HepG2 (cell line): ENCODE results near the gene ACSM6. TPM values are rescaled to one million over a fixed set of nuclear protein-coding genes. Genes with fewer than 3 reads are reported as not detected.

Experiments
- ATAC-seq: fragments of 200-7000 bp; cut with Tn5 transposase; 3 replicates; pipeline ENCODE4 v1.9.1; 2020; ENCODE audit warnings: mild to moderate bottlenecking, moderate library complexity
- BruUV-seq: library from RNA; stranded (reverse); fragments of 400-500 nt; replicated peaks from 2 replicates; lab custom pipeline; 2021; lab: Mats Ljungman, UMichigan
- CTCF ChIA-PET: fragments of 300-600 bp; formaldehyde crosslinking; extraction: SDS; loops from one replicate; lab custom pipeline; 2021; ENCODE audit warnings: low total read pairs, inconsistent platforms, low intra/inter-chr PET ratio; lab: Yijun Ruan, JAX
- POLR2A ChIA-PET: fragments of 350-600 bp; sonication (Branson Sonifier 250); formaldehyde crosslinking; loops from one replicate; lab custom pipeline; 2020; ENCODE audit warnings: antibody characterized with exemption, inconsistent platforms; lab: Yijun Ruan, JAX
- DNase-seq: peaks from one replicate; pipeline ENCODE4 v3.0.0-alpha.2; 2015; ENCODE audit warnings: low spot score
- FAIRE-seq: peaks from 3 replicates; lab custom pipeline; 2011; peaks lifted over from hg19 to GRCh38; lab: Jason Lieb, UNC
- H2AFZ ChIP-seq: one replicate; pipeline ENCODE4 v1.6.1; 2011; ENCODE audit warnings: low read length, inconsistent platforms
- H3K27ac ChIP-seq: fragments of 300-600 bp; 3 replicates; pipeline ENCODE4 v1.8.0; 2011; ENCODE audit warnings: mixed run types, mild to moderate bottlenecking, mixed read lengths, low read length, inconsistent platforms; ENCODE audit not compliant: insufficient read depth; ENCODE audit errors: extremely low read length
- H3K27me3 ChIP-seq, 2 experiments: fragments of 200-600 bp in 1 of 2; 2 replicates in 1 of 2; 3 replicates in 1 of 2; pipeline versions ENCODE4 v1.6.0 to v1.8.0; 2011; ENCODE audit warnings: low read length in 2 of 2, mild to moderate bottlenecking in 2 of 2, moderate library complexity in 2 of 2, inconsistent platforms in 1 of 2; ENCODE audit not compliant: insufficient read depth in 2 of 2, control insufficient read depth in 1 of 2
- H3K36me3 ChIP-seq, 2 experiments: fragments of 200-600 bp in 1 of 2; replicated peaks in 1 of 2; 2 replicates in 1 of 2; 3 replicates in 1 of 2; pipeline versions ENCODE4 v1.5.1 to v1.8.0; 2011; ENCODE audit warnings: low read length in 2 of 2, inconsistent platforms in 1 of 2; ENCODE audit not compliant: insufficient read depth in 2 of 2, control insufficient read depth in 1 of 2
- H3K4me1 ChIP-seq: 2 replicates; pipeline ENCODE4 v1.5.1; 2012; ENCODE audit warnings: low read length, inconsistent platforms; ENCODE audit not compliant: insufficient read depth
- H3K4me2 ChIP-seq: 2 replicates; pipeline ENCODE4 v1.6.0; 2011; ENCODE audit warnings: low read depth, low read length, inconsistent platforms
- H3K4me3 ChIP-seq, 3 experiments: fragments of 200-600 bp in 1 of 3; sonication (generic), shearing (Covaris generic) in 1 of 3; replicated peaks in 1 of 3; 2 replicates each; pipeline ENCODE4 v1.5.1; 2011 to 2016; ENCODE audit warnings: low read length in 3 of 3, inconsistent platforms in 2 of 3, low read depth in 2 of 3, mild to moderate bottlenecking in 2 of 3, control low read depth in 1 of 3, mixed read lengths in 1 of 3; ENCODE audit not compliant: insufficient read depth in 1 of 3
- H3K79me2 ChIP-seq: one replicate; pipeline ENCODE4 v1.6.1; 2011; ENCODE audit warnings: low read length, inconsistent platforms; ENCODE audit not compliant: insufficient read depth
- H3K9ac ChIP-seq: 2 replicates; pipeline ENCODE4 v1.6.0; 2011; ENCODE audit warnings: mild to moderate bottlenecking, low read depth, low read length, inconsistent platforms; ENCODE audit not compliant: insufficient read depth
- H3K9me3 ChIP-seq: 2 replicates; pipeline ENCODE4 v1.5.1; 2012; ENCODE audit warnings: mild to moderate bottlenecking, low read length
- H4K20me1 ChIP-seq: 2 replicates; pipeline ENCODE4 v1.6.0; 2011; ENCODE audit warnings: inconsistent platforms, mild to moderate bottlenecking, low read length, moderate library complexity; ENCODE audit not compliant: insufficient read depth
- CENPT ChIP-seq: sonication (generic); formaldehyde crosslinking; IDR thresholded peaks from 2 replicates; pipeline ENCODE4 v1.8.0; 2022; ENCODE audit warnings: low read depth, mild to moderate bottlenecking, moderate library complexity, missing genetic modification reagents
- HNF4A ChIP-seq: sonication (generic); formaldehyde crosslinking; IDR thresholded peaks from 2 replicates; pipeline ENCODE4 v1.4.0; 2020; ENCODE audit warnings: missing genetic modification reagents
- HOMEZ ChIP-seq: IDR thresholded peaks from 2 replicates; pipeline ENCODE4 v1.6.1; 2016; ENCODE audit warnings: low read depth
- MIXL1 ChIP-seq: IDR thresholded peaks from 2 replicates; pipeline ENCODE4 v1.6.1; 2016
- NFYB ChIP-seq: sonication (generic); formaldehyde crosslinking; IDR thresholded peaks from 2 replicates; pipeline ENCODE4 v1.4.0; 2020; ENCODE audit warnings: missing genetic modification reagents
- POGZ ChIP-seq: sonication (generic); formaldehyde crosslinking; IDR thresholded peaks from 2 replicates; pipeline ENCODE4 v1.4.0; 2020; ENCODE audit warnings: mild to moderate bottlenecking, missing genetic modification reagents
- PPARG ChIP-seq: conservative IDR thresholded peaks from 2 replicates; pipeline ENCODE4 v1.6.1; 2016; ENCODE audit warnings: missing biosample characterization, missing genetic modification reagents
- SALL1 ChIP-seq: sonication (generic); formaldehyde crosslinking; IDR thresholded peaks from 2 replicates; pipeline ENCODE4 v1.8.0; 2022; ENCODE audit warnings: mild to moderate bottlenecking, missing genetic modification reagents
- SIX1 ChIP-seq: sonication (generic); formaldehyde crosslinking; IDR thresholded peaks from 2 replicates; pipeline ENCODE4 v1.4.0; 2020; ENCODE audit warnings: missing genetic modification reagents, borderline replicate concordance
- TEAD2 ChIP-seq: sonication (generic); formaldehyde crosslinking; IDR thresholded peaks from 2 replicates; pipeline ENCODE4 v1.9.0; 2021; ENCODE audit warnings: missing genetic modification reagents
- TFE3 ChIP-seq: IDR thresholded peaks from 2 replicates; pipeline ENCODE4 v1.6.1; 2016
- ZGPAT ChIP-seq: IDR thresholded peaks from 2 replicates; pipeline ENCODE4 v1.6.1; 2016; ENCODE audit warnings: mild to moderate bottlenecking
- ZNF614 ChIP-seq: IDR thresholded peaks from 2 replicates; pipeline ENCODE4 v1.6.1; 2018; ENCODE audit warnings: missing biosample characterization, missing genetic modification reagents, inconsistent platforms, borderline replicate concordance
- ZNF644 ChIP-seq: IDR thresholded peaks from 2 replicates; pipeline ENCODE4 v1.6.1; 2016; ENCODE audit warnings: low read depth
- WGBS: methylation state at CpG from one replicate; pipeline ENCODE4 v1.1.6; 2017; ENCODE audit warnings: low lambda C conversion rate; 5-methylcytosine and 5-hydroxymethylcytosine counted together
- in situ Hi-C: cut with HindIII; loops from 2 replicates; pipeline ENCODE4 v1.10.0; 2017; ENCODE audit warnings: low pct_unique_long_range_greater_than_20kb; ENCODE audit not compliant: extremely low pct_ligation_motif_present
- intact Hi-C: fragments of 100-400 bp; cut with micrococcal nuclease; formaldehyde crosslinking; loops from one replicate; pipeline ENCODE4 v1.10.0; 2022; ENCODE audit not compliant: unreplicated experiment
- polyA plus RNA-seq, 8 experiments: library from polyadenylated mRNA; depleted of rRNA in 3 of 8; stranded (reverse) in 7 of 8; unstranded in 1 of 8; fragments of >200 nt; fragmentation: Illumina TruSeq in 4 of 8; extraction: Trizol in 4 of 8; gene quantifications; 2 replicates each; pipeline versions ENCODE4 v1.2.1 to v1.2.3, GENCODE V29; 2011 to 2016; ENCODE audit warnings: low read depth in 4 of 8, missing spikeins in 1 of 8, mixed read lengths in 1 of 8; ENCODE audit not compliant: insufficient read depth in 1 of 8
- total RNA-seq, 5 experiments: library from RNA; depleted of rRNA; stranded (reverse); fragments of >200 nt; fragmentation: Illumina TruSeq; extraction: Trizol; gene quantifications; 2 replicates each; pipeline ENCODE4 v1.2.3, GENCODE V29; 2016; ENCODE audit warnings: low read depth in 1 of 5

Gene ACSM6
- total and polyA plus RNA-seq, 2 of the 13 experiments (the other 11 are each of a cell fraction or from before 2014, with no cell fraction given), result not detected

GRCh38 chr10:95188593-95188992, 5.4 kb upstream of the ACSM6 start (continued):
- TF ChIP-seq SALL1 (CRISPR knock-in tag) (0 out of 2 replicates have a peak, but pooled peaks have one; percentile 15), ZNF644 (CRISPR knock-in tag) (peak; percentile 97), SIX1 (CRISPR knock-in tag) (peak; percentile 27; the same call in 1 of the 2 replicates), HNF4A (CRISPR knock-in tag) (peak; percentile 55), POGZ (peak; percentile 32; the same call in 1 of the 2 replicates), MIXL1 (CRISPR knock-in tag) (0 out of 2 replicates have a peak, but pooled peaks have one; percentile 40), PPARG (CRISPR knock-in tag) (0 out of 2 replicates have a peak, but pooled peaks have one; percentile 14), ZGPAT (peak; percentile 21; the same call in 1 of the 2 replicates), HOMEZ (CRISPR knock-in tag) (0 out of 2 replicates have a peak, but pooled peaks have one; percentile 35)

GRCh38 chr10:95196046-95196445, 2.0 kb downstream of the ACSM6 start:
- ChIA-PET CTCF (no interaction called here), POLR2A (no interaction called here)
- Histone ChIP-seq H3K27ac (no peak overlapping the region), H3K4me3 (no peak overlapping the region), H2AFZ (no peak overlapping the region), H3K79me2 (no peaks in the 10 kb centered on the region), H3K27me3 (no peaks in the 10 kb centered on the region), H3K36me3 (no peaks in the 10 kb centered on the region), H3K9me3 (no peaks in the 10 kb centered on the region), H4K20me1 (no peaks in the 10 kb centered on the region), H3K4me2 (no peak overlapping the region), H3K9ac (no peak overlapping the region), H3K4me1 (peaks cover 7% of the 10 kb centered on the region)
- DNase-seq (no peak), ATAC-seq (no peak), FAIRE-seq (no peak)
- in situ Hi-C loops (no loop called here), intact Hi-C loops (no loop called here)
- no TSS peak for BruUV-seq
- TF ChIP-seq TFE3 (CRISPR knock-in tag) (no peak), CENPT (CRISPR knock-in tag) (no peak), TEAD2 (CRISPR knock-in tag) (no peak), NFYB (no peak), ZNF614 (CRISPR knock-in tag) (no peak)
- WGBS, result 89% methylated on average over 3 of the region's 3 CpGs
